ENCODE measurements around the gene RASA3. TPM values are rescaled to one million over a fixed set of nuclear protein-coding genes. Genes with fewer than 3 reads are reported as not detected.

RASA3 gene
- total and polyA plus RNA-seq, 2 donors (not counting 3 experiments of a cell fraction or from before 2014, with no cell fraction given), result 26.5 to 53.8 TPM

GRCh38 chr13:114080739-114081561 lies 51.5 kb downstream of the RASA3 start:
- dilution Hi-C loops (cut with MboI; ENCODE audit: extremely low pct_ligation_motif_present, low sequenced_read_pairs), result no loop called here
- intact Hi-C loops (cut with micrococcal nuclease), result no loop called here

More at GRCh38 chr13:114080739-114081561, 51.5 kb downstream of the RASA3 start:
- DNase-seq (ENCODE audit: low read depth, low spot score), result no peak
- Histone ChIP-seq H3K9me3 (replicated peaks; ENCODE audit: control insufficient read depth, insufficient read depth, low read length) (no peaks in the 10 kb centered on the region), H3K27me3 (ENCODE audit: control insufficient read depth in 2 of 2, insufficient read depth in 2 of 2, low read length in 2 of 2) (no peaks in the 10 kb centered on the region), H3K27ac (ENCODE audit: insufficient read depth, low read depth, low read length) (no peak overlapping the region), H3K79me2 (ENCODE audit: control insufficient read depth, insufficient read depth, low read length) (peaks cover 75% of the 10 kb centered on the region), H3K9me1 (replicated peaks; ENCODE audit: control insufficient read depth, extremely low read depth, insufficient read depth, low read length) (no peaks in the 10 kb centered on the region), H3K9ac (replicated peaks; ENCODE audit: extremely low read depth, insufficient read depth, low read length) (no peak overlapping the region), H3K4me2 (ENCODE audit: insufficient read depth, low read length) (no peak overlapping the region), H2AFZ (ENCODE audit: low read depth, low read length) (no peak overlapping the region), H3K36me3 (ENCODE audit: control insufficient read depth in 2 of 2, extremely low read depth in 1 of 2, insufficient read depth in 2 of 2, low read length in 2 of 2) (no peaks in the 10 kb centered on the region), H3K4me1 (ENCODE audit: control insufficient read depth, extremely low read depth, insufficient read depth, low read length) (no peaks in the 10 kb centered on the region), H3K4me3 (replicated peaks in 1 of 3; ENCODE audit: insufficient read depth in 1 of 3, low read depth in 1 of 3, low read length in 3 of 3) (no peak overlapping the region), H4K20me1 (replicated peaks; ENCODE audit: control insufficient read depth, extremely low read depth, insufficient read depth, low read length) (no peaks in the 10 kb centered on the region)
- ChIA-PET CTCF (no interaction called here), POLR2A (no interaction called here)
- no peak for TF ChIP-seq MAX (IDR thresholded peaks at IDR 0.05; ENCODE audit: insufficient read depth, insufficient read length)
- TF ChIP-seq CTCF (IDR thresholded peaks at IDR 0.05; ENCODE audit: extremely low read depth in 1 of 2, insufficient read depth in 1 of 2, low read depth in 1 of 2, low read length in 2 of 2), result no peak
- TF ChIP-seq POLR2AphosphoS5 (IDR thresholded peaks at IDR 0.05; ENCODE audit: insufficient read depth, low read depth, low read length), result no peak
- FAIRE-seq, result no peak
- no TSS peak for BruUV-seq (replicated peaks)

Measured in endothelial cell of umbilical vein (primary cell).